GM23338 (cell line): ENCODE measurements around the gene MAPK8. TPM values are rescaled to one million over a fixed set of nuclear protein-coding genes. Genes with fewer than 3 reads are reported as not detected.

Experiments
- ATAC-seq: fragments of 200-7000 bp; cut with Tn5 transposase; 3 replicates; pipeline ENCODE4 v1.9.1; 2020
- DNase-seq: peaks from one replicate; pipeline ENCODE4 v3.0.0-alpha.2; 2015; ENCODE audit warnings: low spot score
- H2AFZ ChIP-seq: fragments of 200-600 bp; sonication (generic); 2 replicates; pipeline ENCODE4 v1.8.0; 2016; ENCODE audit warnings: antibody characterized with exemption, mild to moderate bottlenecking, moderate library complexity
- H3F3A ChIP-seq: fragments of 200-600 bp; sonication (generic); replicated peaks from 2 replicates; pipeline ENCODE4 v1.8.0; 2017; ENCODE audit warnings: antibody characterized with exemption, mixed run types, low read depth
- H3K27ac ChIP-seq: fragments of 200-600 bp; sonication (generic); 2 replicates; pipeline ENCODE4 v1.6.1; 2016; ENCODE audit warnings: low read depth
- H3K27me3 ChIP-seq: fragments of 200-600 bp; sonication (generic); 2 replicates; pipeline ENCODE4 v1.8.0; 2016; ENCODE audit warnings: mild to moderate bottlenecking, mixed run types, moderate library complexity; ENCODE audit not compliant: insufficient read depth
- H3K36me3 ChIP-seq: fragments of 200-600 bp; sonication (generic); 2 replicates; pipeline ENCODE4 v1.8.0; 2016; ENCODE audit warnings: mild to moderate bottlenecking; ENCODE audit not compliant: insufficient read depth
- H3K4me1 ChIP-seq: fragments of 200-600 bp; sonication (generic); 2 replicates; pipeline ENCODE4 v1.8.0; 2016; ENCODE audit warnings: mild to moderate bottlenecking, moderate library complexity; ENCODE audit not compliant: insufficient read depth
- H3K4me2 ChIP-seq: fragments of 200-600 bp; sonication (generic); 2 replicates; pipeline ENCODE4 v1.7.1; 2017; ENCODE audit warnings: mixed run types
- H3K4me3 ChIP-seq: fragments of 200-600 bp; sonication (generic); 2 replicates; pipeline ENCODE4 v1.6.1; 2016; ENCODE audit warnings: mixed run types
- H3K79me2 ChIP-seq: fragments of 200-600 bp; sonication (generic); replicated peaks from 2 replicates; pipeline ENCODE4 v1.8.0; 2017; ENCODE audit warnings: mild to moderate bottlenecking; ENCODE audit not compliant: insufficient read depth
- H3K9me2 ChIP-seq: fragments of 200-600 bp; sonication (generic); 2 replicates; pipeline ENCODE4 v1.8.0; 2017; ENCODE audit not compliant: insufficient read depth
- H4K20me1 ChIP-seq: fragments of 200-600 bp; sonication (generic); replicated peaks from 2 replicates; pipeline ENCODE4 v1.8.0; 2017; ENCODE audit warnings: mild to moderate bottlenecking; ENCODE audit not compliant: insufficient read depth
- H3K27ac Mint-ChIP-seq: 2 replicates; pipeline ENCODE4 v1.8.0; 2020; ENCODE audit warnings: inconsistent platforms, mild to moderate bottlenecking, moderate library complexity, mixed read lengths
- H3K27me3 Mint-ChIP-seq: 3 replicates; pipeline ENCODE4 v1.8.0; 2022; ENCODE audit warnings: low read depth, mild to moderate bottlenecking, moderate library complexity, mixed read lengths, inconsistent platforms; ENCODE audit not compliant: insufficient read depth, poor library complexity
- H3K36me3 Mint-ChIP-seq: 3 replicates; pipeline ENCODE4 v1.8.0; 2021; ENCODE audit warnings: low read depth, mild to moderate bottlenecking, inconsistent platforms, moderate library complexity, mixed read lengths
- H3K4me1 Mint-ChIP-seq: 3 replicates; pipeline ENCODE4 v1.8.0; 2020; ENCODE audit warnings: mild to moderate bottlenecking, inconsistent platforms, mixed read lengths
- H3K4me3 Mint-ChIP-seq: 3 replicates; pipeline ENCODE4 v1.8.0; 2021; ENCODE audit warnings: moderate library complexity, mild to moderate bottlenecking, inconsistent platforms, mixed read lengths
- H3K9me3 Mint-ChIP-seq: 3 replicates; pipeline ENCODE4 v1.8.0; 2020; ENCODE audit warnings: moderate library complexity, mild to moderate bottlenecking, inconsistent platforms, mixed read lengths
- CREB1 ChIP-seq: fragments of 250-450 bp; sonication (Bioruptor Pico); IDR thresholded peaks from 2 replicates; pipeline ENCODE4 v1.5.0; 2020; ENCODE audit warnings: low read depth, mild to moderate bottlenecking, moderate library complexity
- EZH2phosphoT487 ChIP-seq: fragments of 200-600 bp; sonication (generic); IDR thresholded peaks from one replicate; pipeline ENCODE4 v1.8.1; 2018; ENCODE audit warnings: antibody characterized with exemption; ENCODE audit not compliant: unreplicated experiment
- NANOG ChIP-seq: IDR thresholded peaks from 2 replicates; pipeline ENCODE4 v1.6.1; 2016; ENCODE audit warnings: antibody characterized with exemption, borderline replicate concordance
- POLR2AphosphoS5 ChIP-seq: IDR thresholded peaks from 2 replicates; pipeline ENCODE4 v1.6.1; 2016; ENCODE audit warnings: antibody characterized with exemption, low read depth
- STAT1 ChIP-seq: IDR thresholded peaks from one replicate; pipeline ENCODE4 v1.6.1; 2016; ENCODE audit warnings: antibody characterized with exemption; ENCODE audit not compliant: unreplicated experiment
- ZNF114 ChIP-seq: fragments of 250-450 bp; sonication (Bioruptor Pico); IDR thresholded peaks from 2 replicates; pipeline ENCODE4 v1.5.0; 2020; ENCODE audit warnings: mild to moderate bottlenecking, moderate library complexity
- polyA plus RNA-seq: library from polyadenylated mRNA; unstranded; fragments of >200 nt; fragmentation: Nextera tagmentation; extraction: Ambion mirVana; gene quantifications from 2 replicates; pipeline ENCODE4 v1.2.1, GENCODE V29; 2016
- total RNA-seq: library from RNA; depleted of rRNA; stranded (reverse); fragments of >200 nt; shearing (Covaris generic); gene quantifications from 2 replicates; pipeline ENCODE4 v1.2.3, GENCODE V29; 2014
- TF ChIP-seq, protein P1 (sequence below): IDR thresholded peaks from one replicate; pipeline ENCODE4 v1.6.1; 2018; ENCODE audit warnings: antibody characterized with exemption; ENCODE audit not compliant: unreplicated experiment
- TF ChIP-seq, protein P2 (sequence below): IDR thresholded peaks from 2 replicates; pipeline ENCODE4 v1.6.1; 2016; ENCODE audit warnings: antibody characterized with exemption
- TF ChIP-seq, protein P3 (sequence below), 2 experiments: fragments of 200-600 bp in 1 of 2; sonication (generic) in 1 of 2; conservative IDR thresholded peaks; 2 replicates each; pipeline versions ENCODE4 v1.5.1 to v1.6.1; 2016 to 2017; ENCODE audit warnings: antibody characterized with exemption in 2 of 2, low read depth in 2 of 2, mild to moderate bottlenecking in 2 of 2, moderate library complexity in 1 of 2

The MAPK8 gene
- total and polyA plus RNA-seq, 2 experiments from 2014 or later: 52.4 to 73.6 TPM

DNA sequence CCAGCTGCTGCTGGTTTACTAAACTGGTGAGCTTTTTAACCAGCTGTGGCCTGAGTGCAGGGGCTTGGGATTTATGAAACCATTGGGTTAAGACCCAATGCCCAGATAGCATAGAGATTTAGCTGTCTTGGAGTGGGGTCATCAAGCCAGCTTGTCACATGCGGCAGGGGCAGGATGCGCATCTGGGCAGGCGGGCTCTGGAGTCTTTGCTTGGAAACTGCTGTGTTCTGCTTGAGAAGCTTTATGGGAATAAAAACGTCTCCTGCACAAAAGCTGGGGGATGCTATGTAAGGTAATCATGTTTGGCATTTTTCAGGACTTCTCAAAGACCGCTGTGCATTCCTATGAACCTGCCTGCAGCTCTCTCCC is 136.3 kb downstream of the MAPK8 start:
- 0 out of 2 replicates have a peak, but pooled peaks cover 5% of the 10 kb centered on the region for H3K9me2 ChIP-seq

More for the DNA sequence above, 136.3 kb downstream of the MAPK8 start:
- Mint-ChIP-seq H3K36me3 (peaks cover 7% of the 10 kb centered on the region; the same call in 2 of the 3 replicates), H3K4me3 (no peak overlapping the region), H3K9me3 (no peaks in the 10 kb centered on the region), H3K4me1 (peaks cover 22% of the 10 kb centered on the region), H3K27ac (no peak overlapping the region), H3K27me3 (peaks cover 6% of the 10 kb centered on the region)
- no peaks in the 10 kb centered on the region for H3K27me3 ChIP-seq
- no peak for TF ChIP-seq EZH2phosphoT487
- no peak for TF ChIP-seq ZNF114 (CRISPR knock-in tag)
- TF ChIP-seq, protein P1, sequence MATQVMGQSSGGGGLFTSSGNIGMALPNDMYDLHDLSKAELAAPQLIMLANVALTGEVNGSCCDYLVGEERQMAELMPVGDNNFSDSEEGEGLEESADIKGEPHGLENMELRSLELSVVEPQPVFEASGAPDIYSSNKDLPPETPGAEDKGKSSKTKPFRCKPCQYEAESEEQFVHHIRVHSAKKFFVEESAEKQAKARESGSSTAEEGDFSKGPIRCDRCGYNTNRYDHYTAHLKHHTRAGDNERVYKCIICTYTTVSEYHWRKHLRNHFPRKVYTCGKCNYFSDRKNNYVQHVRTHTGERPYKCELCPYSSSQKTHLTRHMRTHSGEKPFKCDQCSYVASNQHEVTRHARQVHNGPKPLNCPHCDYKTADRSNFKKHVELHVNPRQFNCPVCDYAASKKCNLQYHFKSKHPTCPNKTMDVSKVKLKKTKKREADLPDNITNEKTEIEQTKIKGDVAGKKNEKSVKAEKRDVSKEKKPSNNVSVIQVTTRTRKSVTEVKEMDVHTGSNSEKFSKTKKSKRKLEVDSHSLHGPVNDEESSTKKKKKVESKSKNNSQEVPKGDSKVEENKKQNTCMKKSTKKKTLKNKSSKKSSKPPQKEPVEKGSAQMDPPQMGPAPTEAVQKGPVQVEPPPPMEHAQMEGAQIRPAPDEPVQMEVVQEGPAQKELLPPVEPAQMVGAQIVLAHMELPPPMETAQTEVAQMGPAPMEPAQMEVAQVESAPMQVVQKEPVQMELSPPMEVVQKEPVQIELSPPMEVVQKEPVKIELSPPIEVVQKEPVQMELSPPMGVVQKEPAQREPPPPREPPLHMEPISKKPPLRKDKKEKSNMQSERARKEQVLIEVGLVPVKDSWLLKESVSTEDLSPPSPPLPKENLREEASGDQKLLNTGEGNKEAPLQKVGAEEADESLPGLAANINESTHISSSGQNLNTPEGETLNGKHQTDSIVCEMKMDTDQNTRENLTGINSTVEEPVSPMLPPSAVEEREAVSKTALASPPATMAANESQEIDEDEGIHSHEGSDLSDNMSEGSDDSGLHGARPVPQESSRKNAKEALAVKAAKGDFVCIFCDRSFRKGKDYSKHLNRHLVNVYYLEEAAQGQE: no peak
- TF ChIP-seq, protein P2, sequence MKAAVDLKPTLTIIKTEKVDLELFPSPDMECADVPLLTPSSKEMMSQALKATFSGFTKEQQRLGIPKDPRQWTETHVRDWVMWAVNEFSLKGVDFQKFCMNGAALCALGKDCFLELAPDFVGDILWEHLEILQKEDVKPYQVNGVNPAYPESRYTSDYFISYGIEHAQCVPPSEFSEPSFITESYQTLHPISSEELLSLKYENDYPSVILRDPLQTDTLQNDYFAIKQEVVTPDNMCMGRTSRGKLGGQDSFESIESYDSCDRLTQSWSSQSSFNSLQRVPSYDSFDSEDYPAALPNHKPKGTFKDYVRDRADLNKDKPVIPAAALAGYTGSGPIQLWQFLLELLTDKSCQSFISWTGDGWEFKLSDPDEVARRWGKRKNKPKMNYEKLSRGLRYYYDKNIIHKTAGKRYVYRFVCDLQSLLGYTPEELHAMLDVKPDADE: no peak
- no peak for TF ChIP-seq CREB1 (CRISPR knock-in tag)
- TF ChIP-seq, protein P3, sequence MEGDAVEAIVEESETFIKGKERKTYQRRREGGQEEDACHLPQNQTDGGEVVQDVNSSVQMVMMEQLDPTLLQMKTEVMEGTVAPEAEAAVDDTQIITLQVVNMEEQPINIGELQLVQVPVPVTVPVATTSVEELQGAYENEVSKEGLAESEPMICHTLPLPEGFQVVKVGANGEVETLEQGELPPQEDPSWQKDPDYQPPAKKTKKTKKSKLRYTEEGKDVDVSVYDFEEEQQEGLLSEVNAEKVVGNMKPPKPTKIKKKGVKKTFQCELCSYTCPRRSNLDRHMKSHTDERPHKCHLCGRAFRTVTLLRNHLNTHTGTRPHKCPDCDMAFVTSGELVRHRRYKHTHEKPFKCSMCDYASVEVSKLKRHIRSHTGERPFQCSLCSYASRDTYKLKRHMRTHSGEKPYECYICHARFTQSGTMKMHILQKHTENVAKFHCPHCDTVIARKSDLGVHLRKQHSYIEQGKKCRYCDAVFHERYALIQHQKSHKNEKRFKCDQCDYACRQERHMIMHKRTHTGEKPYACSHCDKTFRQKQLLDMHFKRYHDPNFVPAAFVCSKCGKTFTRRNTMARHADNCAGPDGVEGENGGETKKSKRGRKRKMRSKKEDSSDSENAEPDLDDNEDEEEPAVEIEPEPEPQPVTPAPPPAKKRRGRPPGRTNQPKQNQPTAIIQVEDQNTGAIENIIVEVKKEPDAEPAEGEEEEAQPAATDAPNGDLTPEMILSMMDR (conservative IDR thresholded peaks at IDR 0.05; ENCODE audit: low read depth in 2 of 2): no peak
- no peak for TF ChIP-seq NANOG
- no peak for TF ChIP-seq STAT1
- TF ChIP-seq POLR2AphosphoS5: no peak
- no peaks in the 10 kb centered on the region for H3K79me2 ChIP-seq
- H3K4me3 ChIP-seq: no peak overlapping the region
- H3K4me2 ChIP-seq: no peak overlapping the region
- DNase-seq (no peak), ATAC-seq (no peak)
- no peaks in the 10 kb centered on the region; the same call in 1 of the 2 replicates for H4K20me1 ChIP-seq
- no peaks in the 10 kb centered on the region for H3K4me1 ChIP-seq
- no peaks in the 10 kb centered on the region for H3F3A ChIP-seq
- H3K36me3 ChIP-seq: no peaks in the 10 kb centered on the region
- H3K27ac ChIP-seq: no peak overlapping the region
- no peak overlapping the region for H2AFZ ChIP-seq
